Neural progenitor cell (in vitro differentiated cells): ENCODE results near the gene MAP6D1. TPM values are rescaled to one million over a fixed set of nuclear protein-coding genes. Genes with fewer than 3 reads are reported as not detected.
"Not testable (repeated sequence)": the region's sequence is repeated elsewhere in the genome, so short reads cannot be mapped to it uniquely, and the experiment has no call there.

ENCODE experiments used
- DNase-seq: peaks from one replicate; pipeline ENCODE4 v3.0.0-alpha.2; 2016; ENCODE audit warnings: low spot score
- H2AFZ ChIP-seq: fragments of 200-600 bp; sonication (generic); replicated peaks from 2 replicates; pipeline ENCODE4 v1.6.1; 2016; ENCODE audit warnings: antibody characterized with exemption
- H3F3A ChIP-seq: fragments of 200-600 bp; sonication (generic); 2 replicates; pipeline ENCODE4 v1.6.1; 2016; ENCODE audit warnings: antibody characterized with exemption, low read depth
- H3K27ac ChIP-seq: fragments of 200-600 bp; sonication (generic); 2 replicates; pipeline ENCODE4 v1.5.1; 2016; ENCODE audit warnings: mild to moderate bottlenecking
- H3K27me3 ChIP-seq: fragments of 200-600 bp; sonication (generic); 2 replicates; pipeline ENCODE4 v1.6.1; 2016; ENCODE audit warnings: mild to moderate bottlenecking, moderate library complexity
- H3K36me3 ChIP-seq: fragments of 200-600 bp; sonication (generic); 2 replicates; pipeline ENCODE4 v1.5.1; 2016
- H3K4me1 ChIP-seq: fragments of 200-600 bp; sonication (generic); 2 replicates; pipeline ENCODE4 v1.6.1; 2016; ENCODE audit warnings: mixed run types
- H3K4me2 ChIP-seq: fragments of 200-600 bp; sonication (generic); 2 replicates; pipeline ENCODE4 v1.6.1; 2016
- H3K4me3 ChIP-seq: fragments of 200-600 bp; sonication (generic); 2 replicates; pipeline ENCODE4 v1.5.1; 2016
- H3K79me2 ChIP-seq: fragments of 200-600 bp; sonication (generic); 2 replicates; pipeline ENCODE4 v1.6.1; 2016; ENCODE audit warnings: low read depth
- H3K9ac ChIP-seq: fragments of 200-600 bp; sonication (generic); 2 replicates; pipeline ENCODE4 v1.6.1; 2016
- H3K9me3 ChIP-seq: fragments of 200-600 bp; sonication (generic); 2 replicates; pipeline ENCODE4 v1.5.1; 2016; ENCODE audit warnings: low read depth
- H4K20me1 ChIP-seq: fragments of 200-600 bp; sonication (generic); 2 replicates; pipeline ENCODE4 v1.6.1; 2016; ENCODE audit warnings: low read depth
- H3K27ac Mint-ChIP-seq: 3 replicates; pipeline ENCODE4 v1.8.0; 2021; ENCODE audit warnings: mixed read lengths
- H3K27me3 Mint-ChIP-seq: 2 replicates; pipeline ENCODE4 v1.8.0; 2022; ENCODE audit warnings: low read depth, mild to moderate bottlenecking, inconsistent platforms, moderate library complexity, mixed read lengths; ENCODE audit not compliant: insufficient read depth
- H3K36me3 Mint-ChIP-seq: 3 replicates; pipeline ENCODE4 v1.8.0; 2021; ENCODE audit warnings: mixed read lengths
- H3K4me1 Mint-ChIP-seq: 3 replicates; pipeline ENCODE4 v1.8.0; 2021; ENCODE audit warnings: mixed read lengths
- H3K4me3 Mint-ChIP-seq: 3 replicates; pipeline ENCODE4 v1.8.0; 2021; ENCODE audit warnings: mild to moderate bottlenecking, moderate library complexity, mixed read lengths
- H3K9me3 Mint-ChIP-seq: 3 replicates; pipeline ENCODE4 v1.8.0; 2020; ENCODE audit warnings: mixed read lengths
- CTCF ChIP-seq: fragments of 200-600 bp; sonication (generic); IDR thresholded peaks from 2 replicates; pipeline ENCODE4 v1.5.1; 2017; ENCODE audit warnings: antibody characterized with exemption, mild to moderate bottlenecking
- EZH2 ChIP-seq: fragments of 200-600 bp; sonication (generic); IDR thresholded peaks from 2 replicates; pipeline ENCODE4 v1.6.1; 2017; ENCODE audit warnings: antibody characterized with exemption, mild to moderate bottlenecking, moderate library complexity
- EZH2phosphoT487 ChIP-seq: fragments of 200-600 bp; sonication (generic); IDR thresholded peaks from 2 replicates; pipeline ENCODE4 v1.6.1; 2017; ENCODE audit warnings: antibody characterized with exemption
- total RNA-seq: library from RNA; depleted of rRNA; stranded (reverse); fragments of >200 nt; gene quantifications from 2 replicates; pipeline ENCODE4 v1.2.3, GENCODE V29; 2015; ENCODE audit warnings: low replicate concordance

Gene MAP6D1
- total RNA-seq, 1 donor from 2014 or later = 3.5 TPM

GRCh38 chr3:183781246-183781645 lies 44.1 kb downstream of the MAP6D1 start:
- no peaks in the 10 kb centered on the region for H3K27me3 Mint-ChIP-seq
- H3K36me3 ChIP-seq = peaks cover 14% of the 10 kb centered on the region

DNA sequence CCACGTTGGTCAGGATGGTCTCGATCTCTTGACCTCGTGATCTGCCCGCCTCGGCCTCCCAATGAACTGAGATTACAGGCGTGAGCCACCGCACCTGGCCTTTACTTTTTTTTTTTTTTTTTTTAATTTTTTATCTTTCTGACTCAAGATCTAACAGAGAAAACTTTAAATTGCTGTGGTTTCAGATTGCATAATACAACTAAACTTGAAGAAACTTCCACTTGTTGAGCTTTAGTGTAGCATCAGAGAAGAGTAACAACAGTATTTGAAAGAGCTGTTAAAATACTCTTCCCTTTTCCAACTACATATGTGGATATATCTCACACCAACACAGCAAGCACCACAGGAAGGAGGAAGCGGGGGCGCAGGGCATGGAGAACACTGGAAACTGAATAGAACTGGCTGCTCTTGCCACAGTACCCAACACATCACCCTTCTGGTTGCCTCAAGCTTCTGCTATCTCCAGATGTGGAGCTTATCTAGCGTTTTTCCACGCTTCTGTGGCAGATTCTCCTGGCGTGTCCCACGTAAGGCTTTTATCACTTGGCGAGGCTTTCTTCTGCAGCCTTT lies 45.4 kb downstream of the MAP6D1 start:
- Histone ChIP-seq H3K27ac (no peak overlapping the region), H3K9ac (no peak overlapping the region), H3K27me3 (no peaks in the 10 kb centered on the region), H4K20me1 (peaks cover 5% of the 10 kb centered on the region), H3F3A (no peaks in the 10 kb centered on the region), H3K4me1 (no peaks in the 10 kb centered on the region), H3K4me3 (no peak overlapping the region), H2AFZ (no peak overlapping the region), H3K4me2 (no peak overlapping the region), H3K36me3 (peaks cover 14% of the 10 kb centered on the region), H3K79me2 (peaks cover 13% of the 10 kb centered on the region), H3K9me3 (no peaks in the 10 kb centered on the region)
- no peaks in the 10 kb centered on the region for H3K4me1 Mint-ChIP-seq
- H3K27me3 Mint-ChIP-seq = no peaks in the 10 kb centered on the region
- no peak overlapping the region for H3K4me3 Mint-ChIP-seq
- peaks cover 48% of the 10 kb centered on the region for H3K36me3 Mint-ChIP-seq
- TF ChIP-seq EZH2phosphoT487 (no peak), CTCF (no peak), EZH2 (no peak)
- no peaks in the 10 kb centered on the region for H3K9me3 Mint-ChIP-seq
- no peak for DNase-seq
- H3K27ac Mint-ChIP-seq = no peak overlapping the region

More at GRCh38 chr3:183781246-183781645, 44.1 kb downstream of the MAP6D1 start:
- Histone ChIP-seq H3K4me1 (no peaks in the 10 kb centered on the region), H3K79me2 (peaks cover 13% of the 10 kb centered on the region), H2AFZ (no peak overlapping the region), H3K4me3 (no peak overlapping the region), H3K27ac (no peak overlapping the region), H3K9me3 (no peaks in the 10 kb centered on the region), H3K4me2 (no peak overlapping the region), H3K27me3 (no peaks in the 10 kb centered on the region), H3K9ac (no peak overlapping the region), H4K20me1 (peaks cover 5% of the 10 kb centered on the region), H3F3A (no peaks in the 10 kb centered on the region)
- H3K4me1 Mint-ChIP-seq = no peaks in the 10 kb centered on the region
- H3K4me3 Mint-ChIP-seq = no peak overlapping the region
- no peak overlapping the region for H3K27ac Mint-ChIP-seq
- H3K36me3 Mint-ChIP-seq = peaks cover 51% of the 10 kb centered on the region
- TF ChIP-seq EZH2phosphoT487 (no peak), CTCF (no peak), EZH2 (no peak)
- H3K9me3 Mint-ChIP-seq = no peaks in the 10 kb centered on the region
- DNase-seq = no peak

DNA sequence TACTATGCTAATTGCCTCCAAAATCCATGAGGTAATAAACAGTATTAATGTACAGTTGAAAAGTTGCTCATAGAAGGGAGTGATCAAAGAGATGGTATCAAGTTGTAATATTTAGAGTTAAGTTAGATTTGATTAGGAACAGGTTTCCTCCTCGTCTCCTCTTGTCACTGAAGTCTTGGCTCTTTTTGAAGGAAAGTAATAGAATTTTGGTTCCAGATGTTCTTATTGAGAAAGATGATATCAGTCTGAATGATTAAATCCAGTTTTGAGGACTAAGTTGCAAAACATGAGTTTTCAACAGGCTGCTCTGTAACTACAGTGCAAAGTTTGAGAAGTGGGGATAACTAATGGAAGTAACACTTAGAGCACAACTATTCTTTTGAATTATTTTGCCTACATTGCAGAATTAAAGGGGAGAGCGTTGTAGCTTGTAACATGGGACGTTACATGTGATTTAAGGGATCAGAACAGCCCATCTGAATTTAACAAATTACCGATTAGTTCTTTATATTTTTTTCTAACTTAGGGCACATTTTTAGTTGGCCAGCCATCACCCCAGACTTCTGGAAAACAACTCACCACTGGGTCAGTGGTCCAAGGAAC lies 48.3 kb downstream of the MAP6D1 start:
- peaks cover 54% of the 10 kb centered on the region for H3K36me3 Mint-ChIP-seq
- DNase-seq = no peak
- no peak overlapping the region for H3K27ac Mint-ChIP-seq
- no peak overlapping the region for H3K4me3 ChIP-seq
- H3K4me1 Mint-ChIP-seq = no peaks in the 10 kb centered on the region
- H3K9me3 ChIP-seq = no peaks in the 10 kb centered on the region
- no peak overlapping the region for H3K9ac ChIP-seq
- H3K27me3 Mint-ChIP-seq = no peaks in the 10 kb centered on the region
- no peak for TF ChIP-seq EZH2
- TF ChIP-seq CTCF = no peak
- no peak for TF ChIP-seq EZH2phosphoT487
- H3K27ac ChIP-seq = no peak overlapping the region
- H3K4me1 ChIP-seq = no peaks in the 10 kb centered on the region
- H4K20me1 ChIP-seq = no peaks in the 10 kb centered on the region
- no peak overlapping the region for H3K4me3 Mint-ChIP-seq
- H3K4me2 ChIP-seq = no peak overlapping the region
- H3K79me2 ChIP-seq = no peaks in the 10 kb centered on the region
- no peaks in the 10 kb centered on the region for H3K9me3 Mint-ChIP-seq
- H3F3A ChIP-seq = no peaks in the 10 kb centered on the region
- no peaks in the 10 kb centered on the region for H3K27me3 ChIP-seq
- H2AFZ ChIP-seq = no peak overlapping the region
- H3K36me3 ChIP-seq = peaks cover 29% of the 10 kb centered on the region

DNA sequence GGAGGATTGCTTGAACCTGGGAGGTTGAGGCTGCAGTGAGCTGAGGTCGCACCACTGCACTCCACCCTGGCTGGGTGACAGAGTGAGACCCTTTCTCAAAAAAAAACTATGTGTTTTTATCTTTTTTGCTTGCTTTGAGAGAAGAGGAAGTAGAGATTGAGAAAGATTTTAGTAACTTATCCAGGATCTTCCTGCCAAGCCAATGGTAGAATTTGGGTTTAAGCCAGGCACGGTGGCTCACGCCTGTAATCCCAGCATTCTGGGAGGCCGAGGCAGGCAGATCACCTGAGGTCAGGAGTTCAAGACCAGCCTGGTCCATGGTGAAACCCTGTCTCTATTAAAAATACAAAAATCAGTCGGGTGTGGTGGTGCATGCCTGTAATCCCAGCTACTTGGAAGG lies 48.9 kb downstream of the MAP6D1 start:
- not testable (repeated sequence) for H3K9me3 Mint-ChIP-seq, H4K20me1 ChIP-seq, H3K4me1 Mint-ChIP-seq, DNase-seq, H3K4me2 ChIP-seq, H3K4me3 Mint-ChIP-seq, H3K27me3 ChIP-seq, H3K4me1 ChIP-seq, H2AFZ ChIP-seq, H3K79me2 ChIP-seq, H3K9ac ChIP-seq, H3K27me3 Mint-ChIP-seq, H3K9me3 ChIP-seq, H3K27ac Mint-ChIP-seq, H3K27ac ChIP-seq, H3F3A ChIP-seq, H3K4me3 ChIP-seq
- H3K36me3 Mint-ChIP-seq = peaks cover 51% of the 10 kb centered on the region
- peaks cover 28% of the 10 kb centered on the region for H3K36me3 ChIP-seq
